Measurements from ENCODE around the gene HSF5.

Gene HSF5

DNA sequence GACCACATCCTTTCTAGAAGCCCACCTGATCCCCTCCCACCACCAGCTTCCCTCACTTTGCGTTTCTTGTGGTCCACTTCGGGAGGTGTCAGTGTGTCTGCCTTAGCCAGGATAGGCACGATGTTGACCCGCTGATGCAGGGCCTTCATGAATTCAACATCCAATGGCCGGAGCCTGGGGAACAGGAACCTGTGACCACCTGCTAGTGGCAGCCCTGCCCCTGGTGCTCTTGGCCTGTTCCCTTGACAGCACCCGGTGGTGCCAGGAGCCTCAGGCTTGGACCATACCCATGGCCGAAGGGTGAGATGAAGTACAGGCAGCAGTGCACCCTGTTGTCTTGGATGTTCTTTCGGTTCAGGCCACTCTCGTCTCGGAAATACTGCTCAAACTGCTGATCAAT lies 33.5 kb upstream of the HSF5 start:
- no peak overlapping the region for H4K8ac ChIP-seq (ENCODE audit: low read depth, low read length)
- peaks cover 4% of the 10 kb centered on the region for H3K79me2 ChIP-seq (ENCODE audit: control insufficient read depth, insufficient read depth, low read length, poor library complexity)
- H3K18ac ChIP-seq (ENCODE audit: low read length), result no peak overlapping the region
- H3K36me3 ChIP-seq (ENCODE audit: control insufficient read depth in 1 of 2, insufficient read depth in 2 of 2, low read length in 2 of 2), result no peaks in the 10 kb centered on the region
- no peak overlapping the region for H3K4me3 ChIP-seq (ENCODE audit: low read depth, low read length)
- no peak overlapping the region for H3K14ac ChIP-seq (ENCODE audit: low read length)
- peaks cover 9% of the 10 kb centered on the region for H3K79me1 ChIP-seq (ENCODE audit: low read length)
- peaks cover 13 to 17% of the 10 kb centered on the region in 2 experiments for H3K4me1 ChIP-seq (ENCODE audit: control insufficient read depth in 1 of 2, insufficient read depth in 2 of 2, low read length in 2 of 2)
- no peak overlapping the region for H2BK120ac ChIP-seq (ENCODE audit: insufficient read depth, low read length, poor library complexity)
- no peak overlapping the region for H4K91ac ChIP-seq (ENCODE audit: low read depth, low read length)
- DNase-seq, result no peak
- no peak overlapping the region for H2AFZ ChIP-seq (ENCODE audit: insufficient read depth, low read length, poor library complexity)
- H3K27me3 ChIP-seq (ENCODE audit: insufficient read depth, low read length), result no peaks in the 10 kb centered on the region
- H4K12ac ChIP-seq (ENCODE audit: low read depth, low read length), result no peak overlapping the region
- no peaks in the 10 kb centered on the region for H3K9me3 ChIP-seq (ENCODE audit: insufficient read depth, low read depth, low read length)
- no peak overlapping the region for H3K4ac ChIP-seq (ENCODE audit: low read depth, low read length)
- no peak overlapping the region for H2AK5ac ChIP-seq (ENCODE audit: low read length)
- no peak overlapping the region for H3K9ac ChIP-seq (ENCODE audit: low read length)
- no peak overlapping the region for H2BK5ac ChIP-seq (ENCODE audit: low read depth, low read length, poor library complexity)
- H3K27ac ChIP-seq (ENCODE audit: low read depth, low read length), result no peak overlapping the region
- no peak overlapping the region for H2BK12ac ChIP-seq (ENCODE audit: low read length)
- no peak overlapping the region for H3K23ac ChIP-seq (ENCODE audit: low read length)
- whole genome bisulfite sequencing (ENCODE audit: extremely low coverage, insufficient coverage, insufficient read length), result no CpG with 5 or more reads among the region's 10 CpGs
- H3K4me2 ChIP-seq (ENCODE audit: low read length), result no peak overlapping the region

- Histone ChIP-seq H3K4me1 (ENCODE audit: control insufficient read depth in 1 of 2, insufficient read depth in 2 of 2, low read length in 2 of 2) (peaks cover 13 to 17% of the 10 kb centered on the region in 2 experiments), H4K91ac (ENCODE audit: low read depth, low read length) (no peak overlapping the region), H2AFZ (ENCODE audit: insufficient read depth, low read length, poor library complexity) (no peak overlapping the region), H3K36me3 (ENCODE audit: control insufficient read depth in 1 of 2, insufficient read depth in 2 of 2, low read length in 2 of 2) (no peaks in the 10 kb centered on the region), H3K23ac (ENCODE audit: low read length) (no peak overlapping the region), H4K8ac (ENCODE audit: low read depth, low read length) (no peak overlapping the region), H3K14ac (ENCODE audit: low read length) (no peak overlapping the region), H3K27me3 (ENCODE audit: insufficient read depth, low read length) (no peaks in the 10 kb centered on the region), H3K4me2 (ENCODE audit: low read length) (no peak overlapping the region), H3K4me3 (ENCODE audit: low read depth, low read length) (no peak overlapping the region), H3K79me1 (ENCODE audit: low read length) (peaks cover 9% of the 10 kb centered on the region), H3K9ac (ENCODE audit: low read length) (no peak overlapping the region), H3K79me2 (ENCODE audit: control insufficient read depth, insufficient read depth, low read length, poor library complexity) (peaks cover 4% of the 10 kb centered on the region), H2BK120ac (ENCODE audit: insufficient read depth, low read length, poor library complexity) (no peak overlapping the region), H3K4ac (ENCODE audit: low read depth, low read length) (no peak overlapping the region), H2BK12ac (ENCODE audit: low read length) (no peak overlapping the region), H3K9me3 (ENCODE audit: insufficient read depth, low read depth, low read length) (no peaks in the 10 kb centered on the region), H4K12ac (ENCODE audit: low read depth, low read length) (no peak overlapping the region), H2BK5ac (ENCODE audit: low read depth, low read length, poor library complexity) (no peak overlapping the region), H2AK5ac (ENCODE audit: low read length) (no peak overlapping the region), H3K18ac (ENCODE audit: low read length) (no peak overlapping the region), H3K27ac (ENCODE audit: low read depth, low read length) (no peak overlapping the region)
- DNase-seq, result peak; percentile 78 to 90
- WGBS (ENCODE audit: extremely low coverage, insufficient coverage, insufficient read length), result no CpG with 5 or more reads among the region's 15 CpGs
These were observed 32.7 kb upstream of the HSF5 start for GRCh38 chr17:58520843-58521430.

DNA sequence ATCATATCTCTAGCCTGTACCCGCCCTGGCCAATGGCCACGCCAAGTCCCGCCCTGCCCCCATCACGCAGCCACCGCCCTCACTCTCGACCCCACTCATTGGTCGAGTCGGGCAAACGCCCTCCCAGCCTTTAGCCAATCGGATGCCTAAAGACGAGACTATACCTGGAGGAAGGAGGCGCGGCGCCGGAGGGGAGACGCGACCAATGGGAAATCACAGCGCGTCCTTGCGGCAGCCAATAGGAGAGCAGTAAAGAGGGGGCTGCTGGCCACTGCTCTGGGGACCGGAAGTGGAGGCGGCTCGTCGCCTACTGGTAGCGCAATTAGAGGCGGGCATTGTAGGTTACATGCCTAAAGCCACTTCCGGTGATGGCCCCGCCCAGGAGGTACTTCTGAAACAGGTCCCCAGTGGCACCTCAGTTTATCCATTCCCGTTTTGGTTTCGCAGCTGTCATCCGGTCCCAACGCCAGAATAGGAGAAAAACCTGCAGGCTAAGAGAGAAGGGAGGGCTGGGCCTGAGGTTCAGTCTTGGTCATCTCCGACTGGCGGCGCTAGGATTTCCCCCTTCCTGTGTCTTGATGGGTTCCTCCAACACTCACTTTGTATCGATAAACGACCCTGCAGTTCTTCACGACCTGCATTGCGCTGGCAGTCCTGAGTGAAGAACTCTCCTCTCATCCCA lies 29.9 kb upstream of the HSF5 start:
- Histone ChIP-seq H3K36me3 (ENCODE audit: control insufficient read depth in 1 of 2, insufficient read depth in 2 of 2, low read length in 2 of 2) (no peaks in the 10 kb centered on the region), H3K4me3 (ENCODE audit: low read depth, low read length) (peak overlapping the region; percentile 78), H4K12ac (ENCODE audit: low read depth, low read length) (no peak overlapping the region), H3K4me1 (ENCODE audit: control insufficient read depth in 1 of 2, insufficient read depth in 2 of 2, low read length in 2 of 2) (peaks cover 9 to 20% of the 10 kb centered on the region in 2 experiments), H3K79me2 (ENCODE audit: control insufficient read depth, insufficient read depth, low read length, poor library complexity) (peaks cover 6% of the 10 kb centered on the region), H2BK5ac (ENCODE audit: low read depth, low read length, poor library complexity) (peak overlapping the region; percentile 39), H3K14ac (ENCODE audit: low read length) (no peak overlapping the region), H3K27me3 (ENCODE audit: insufficient read depth, low read length) (no peaks in the 10 kb centered on the region), H3K9me3 (ENCODE audit: insufficient read depth, low read depth, low read length) (no peaks in the 10 kb centered on the region), H2AFZ (ENCODE audit: insufficient read depth, low read length, poor library complexity) (peak overlapping the region; percentile 76), H3K4me2 (ENCODE audit: low read length) (peak overlapping the region; percentile 81), H3K4ac (ENCODE audit: low read depth, low read length) (no peak overlapping the region), H2BK12ac (ENCODE audit: low read length) (no peak overlapping the region), H4K8ac (ENCODE audit: low read depth, low read length) (peak overlapping the region; percentile 78), H3K9ac (ENCODE audit: low read length) (peak overlapping the region; percentile 77), H4K91ac (ENCODE audit: low read depth, low read length) (peak overlapping the region; percentile 28), H2BK120ac (ENCODE audit: insufficient read depth, low read length, poor library complexity) (no peak overlapping the region), H2AK5ac (ENCODE audit: low read length) (no peak overlapping the region), H3K18ac (ENCODE audit: low read length) (no peak overlapping the region), H3K23ac (ENCODE audit: low read length) (no peak overlapping the region), H3K27ac (ENCODE audit: low read depth, low read length) (peak overlapping the region; percentile 72), H3K79me1 (ENCODE audit: low read length) (peaks cover 10% of the 10 kb centered on the region)
- WGBS (ENCODE audit: extremely low coverage, insufficient coverage, insufficient read length), result no CpG with 5 or more reads among the region's 39 CpGs
- peak; percentile 100 for DNase-seq

DNA sequence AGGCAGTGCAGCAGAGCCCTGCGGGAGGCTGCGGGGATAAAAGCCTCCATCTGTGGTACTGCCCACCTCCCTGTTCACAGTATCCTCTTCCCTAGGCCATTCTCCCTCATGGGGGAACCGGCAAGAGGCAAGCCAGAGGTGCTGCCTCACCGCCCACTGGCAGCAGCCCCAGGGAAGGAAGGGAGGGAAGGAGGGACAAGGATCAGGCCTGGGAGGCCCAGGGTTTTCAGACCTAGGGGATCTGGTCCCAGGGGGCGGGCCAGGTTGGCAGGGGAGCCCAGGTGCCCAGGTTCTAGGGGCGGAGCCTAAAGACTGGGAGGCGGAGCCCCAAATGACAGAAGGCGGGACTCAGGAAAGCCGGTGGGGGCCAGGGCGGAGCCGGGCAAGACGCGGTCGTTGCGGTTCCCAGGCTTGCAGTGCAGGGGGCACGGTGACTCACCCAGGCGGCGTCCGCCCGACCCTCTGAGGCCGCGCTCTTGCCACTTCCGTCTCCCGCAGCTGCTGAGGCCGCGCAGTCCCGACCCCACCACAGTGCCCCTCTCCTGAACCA lies 29.2 kb upstream of the HSF5 start:
- peak overlapping the region; percentile 27 for H4K12ac ChIP-seq (ENCODE audit: low read depth, low read length)
- peaks cover 10% of the 10 kb centered on the region for H3K79me1 ChIP-seq (ENCODE audit: low read length)
- peak overlapping the region; percentile 70 for H3K9ac ChIP-seq (ENCODE audit: low read length)
- H4K8ac ChIP-seq (ENCODE audit: low read depth, low read length), result peak overlapping the region; percentile 79
- peak overlapping the region; percentile 27 for H3K18ac ChIP-seq (ENCODE audit: low read length)
- H3K27me3 ChIP-seq (ENCODE audit: insufficient read depth, low read length), result no peaks in the 10 kb centered on the region
- H2BK120ac ChIP-seq (ENCODE audit: insufficient read depth, low read length, poor library complexity), result peak overlapping the region; percentile 14
- H2BK12ac ChIP-seq (ENCODE audit: low read length), result peak overlapping the region; percentile 14
- H3K79me2 ChIP-seq (ENCODE audit: control insufficient read depth, insufficient read depth, low read length, poor library complexity), result peaks cover 6% of the 10 kb centered on the region
- H2AFZ ChIP-seq (ENCODE audit: insufficient read depth, low read length, poor library complexity), result peak overlapping the region; percentile 71
- H3K27ac ChIP-seq (ENCODE audit: low read depth, low read length), result peak overlapping the region; percentile 40
- peak overlapping the region; percentile 52 for H4K91ac ChIP-seq (ENCODE audit: low read depth, low read length)
- H2BK5ac ChIP-seq (ENCODE audit: low read depth, low read length, poor library complexity), result peak overlapping the region; percentile 8
- peak overlapping the region; percentile 12 for H2AK5ac ChIP-seq (ENCODE audit: low read length)
- no peak for DNase-seq
- no CpG with 5 or more reads among the region's 27 CpGs for WGBS (ENCODE audit: extremely low coverage, insufficient coverage, insufficient read length)
- no peaks in the 10 kb centered on the region for H3K9me3 ChIP-seq (ENCODE audit: insufficient read depth, low read depth, low read length)
- H3K23ac ChIP-seq (ENCODE audit: low read length), result no peak overlapping the region
- H3K4me2 ChIP-seq (ENCODE audit: low read length), result peak overlapping the region; percentile 75
- peak overlapping the region; percentile 74 for H3K4me3 ChIP-seq (ENCODE audit: low read depth, low read length)
- H3K4ac ChIP-seq (ENCODE audit: low read depth, low read length), result peak overlapping the region; percentile 43
- H3K4me1 ChIP-seq (ENCODE audit: control insufficient read depth in 1 of 2, insufficient read depth in 2 of 2, low read length in 2 of 2), result peaks cover 9 to 21% of the 10 kb centered on the region in 2 experiments
- H3K36me3 ChIP-seq (ENCODE audit: control insufficient read depth in 1 of 2, insufficient read depth in 2 of 2, low read length in 2 of 2), result peaks cover 1 to 3% of the 10 kb centered on the region in 2 experiments
- H3K14ac ChIP-seq (ENCODE audit: low read length), result peak overlapping the region; percentile 72

Data from trophoblast cell (in vitro differentiated cells and primary cell).